Uterus (tissue), 4 donors: Measurements from ENCODE around the gene S1PR4. TPM values are rescaled to one million over a fixed set of nuclear protein-coding genes. Genes with fewer than 3 reads are reported as not detected.
"Not testable (repeated sequence)": the region's sequence is repeated elsewhere in the genome, so short reads cannot be mapped to it uniquely, and the experiment has no call there.

Experiments
- DNase-seq, 2 donors: peaks; one replicate each; pipeline ENCODE4 v3.0.0-alpha.2; 2019 to 2020
- H3K27ac ChIP-seq, 2 donors: fragments of 200-600 bp; sonication (generic); 1 replicate in 1 of 2; 2 replicates in 1 of 2; pipeline ENCODE4 v1.5.1; 2016 to 2018
- H3K27me3 ChIP-seq, 2 donors: fragments of 200-600 bp; sonication (generic); one replicate each; pipeline ENCODE4 v1.5.1; 2018 to 2019; ENCODE audit warnings: control low read depth in 1 of 2
- H3K36me3 ChIP-seq, 2 donors: fragments of 200-600 bp; sonication (generic); one replicate each; pipeline ENCODE4 v1.5.1; 2019; ENCODE audit warnings: control low read depth in 1 of 2
- H3K4me1 ChIP-seq, 2 donors: fragments of 200-600 bp; sonication (generic); one replicate each; pipeline ENCODE4 v1.5.1; 2018 to 2019; ENCODE audit warnings: control low read depth in 1 of 2
- H3K4me3 ChIP-seq, 2 donors: fragments of 200-600 bp; sonication (generic); 1 replicate in 1 of 2; 2 replicates in 1 of 2; pipeline ENCODE4 v1.5.1; 2018 to 2019; ENCODE audit warnings: mild to moderate bottlenecking in 1 of 2
- H3K9me3 ChIP-seq, 2 donors: fragments of 200-600 bp; sonication (generic); one replicate each; pipeline ENCODE4 v1.5.1; 2019; ENCODE audit warnings: control low read depth in 1 of 2
- POLR2A ChIP-seq, 2 donors: fragments of 450-650 bp; IDR thresholded peaks; one replicate each; pipeline ENCODE4 v1.6.1; 2016; ENCODE audit warnings: antibody characterized with exemption in 2 of 2, mild to moderate bottlenecking in 1 of 2, moderate library complexity in 1 of 2
- intact Hi-C: fragments of 100-400 bp; cut with DNase I; formaldehyde crosslinking; loops from one replicate; pipeline ENCODE4 v1.15.1; 2023; ENCODE audit warnings: low total_unique reads
- total RNA-seq, 4 donors: library from RNA; depleted of rRNA in 3 of 4; stranded (reverse); fragments of >200 nt in 3 of 4; gene quantifications; one replicate each; pipeline versions ENCODE4 v1.1.0 to v1.2.4, GENCODE V29; 2014 to 2023
- TF ChIP-seq, protein P1 (sequence below), 4 experiments: fragments of 200-600 bp in 2 of 4; fragments of 450-650 bp in 2 of 4; sonication (generic) in 2 of 4; IDR thresholded peaks; one replicate each; pipeline ENCODE4 v1.5.1; 2016 to 2019; ENCODE audit warnings: antibody characterized with exemption in 4 of 4, mild to moderate bottlenecking in 2 of 4, moderate library complexity in 1 of 4
- donor health status: DM: yes; HTN: yes; CAD: no.

S1PR4 gene
- total RNA-seq, 4 donors from 2014 or later: 1.3 to 2.0 TPM; not detected in 2

DNA sequence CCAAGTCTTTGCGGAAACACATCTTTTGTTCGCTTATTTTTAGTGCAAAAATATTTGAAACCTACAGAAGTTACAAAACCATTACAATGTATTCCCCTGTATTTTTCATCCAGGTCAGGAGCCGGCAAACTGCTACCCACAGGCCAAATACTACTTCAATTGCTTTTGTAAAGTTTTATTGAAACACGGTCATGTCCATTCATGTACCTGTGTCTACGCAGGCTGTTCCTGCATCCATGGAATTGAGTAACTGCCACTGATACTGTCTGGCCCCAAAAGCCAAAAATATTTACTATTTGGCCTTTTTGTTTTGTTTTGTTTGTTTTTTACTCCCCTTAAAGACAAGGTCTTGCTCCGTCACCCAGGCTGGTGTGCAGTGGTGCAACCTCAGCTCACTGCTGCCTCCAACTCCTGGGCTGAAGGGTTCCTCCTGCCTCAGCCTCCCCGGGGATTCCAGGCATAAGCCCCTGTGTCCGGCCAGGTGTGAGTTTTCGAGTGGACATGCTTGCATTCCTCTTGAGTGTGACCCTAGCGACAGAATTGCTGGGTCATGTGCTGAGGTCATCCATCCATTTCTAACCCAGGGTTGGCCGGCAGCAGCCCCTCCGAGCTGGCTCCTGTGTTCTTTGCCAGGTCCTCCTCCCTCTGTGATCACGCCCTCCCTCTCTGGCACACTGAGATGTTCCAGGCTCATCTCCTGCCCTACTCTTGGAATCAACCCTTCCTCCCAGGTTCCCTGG, 10.9 kb upstream of the S1PR4 start:
- no peak for DNase-seq
- Histone ChIP-seq H3K4me1 (no peaks in the 10 kb centered on the region), H3K27me3 (no peaks in the 10 kb centered on the region), H3K36me3 (no peaks in the 10 kb centered on the region), H3K27ac (no peak overlapping the region), H3K4me3 (no peak overlapping the region), H3K9me3 (no peaks in the 10 kb centered on the region)
- intact Hi-C loops: no loop called here
- no peak for TF ChIP-seq POLR2A (IDR thresholded peaks at IDR 0.05)
- TF ChIP-seq, protein P1, sequence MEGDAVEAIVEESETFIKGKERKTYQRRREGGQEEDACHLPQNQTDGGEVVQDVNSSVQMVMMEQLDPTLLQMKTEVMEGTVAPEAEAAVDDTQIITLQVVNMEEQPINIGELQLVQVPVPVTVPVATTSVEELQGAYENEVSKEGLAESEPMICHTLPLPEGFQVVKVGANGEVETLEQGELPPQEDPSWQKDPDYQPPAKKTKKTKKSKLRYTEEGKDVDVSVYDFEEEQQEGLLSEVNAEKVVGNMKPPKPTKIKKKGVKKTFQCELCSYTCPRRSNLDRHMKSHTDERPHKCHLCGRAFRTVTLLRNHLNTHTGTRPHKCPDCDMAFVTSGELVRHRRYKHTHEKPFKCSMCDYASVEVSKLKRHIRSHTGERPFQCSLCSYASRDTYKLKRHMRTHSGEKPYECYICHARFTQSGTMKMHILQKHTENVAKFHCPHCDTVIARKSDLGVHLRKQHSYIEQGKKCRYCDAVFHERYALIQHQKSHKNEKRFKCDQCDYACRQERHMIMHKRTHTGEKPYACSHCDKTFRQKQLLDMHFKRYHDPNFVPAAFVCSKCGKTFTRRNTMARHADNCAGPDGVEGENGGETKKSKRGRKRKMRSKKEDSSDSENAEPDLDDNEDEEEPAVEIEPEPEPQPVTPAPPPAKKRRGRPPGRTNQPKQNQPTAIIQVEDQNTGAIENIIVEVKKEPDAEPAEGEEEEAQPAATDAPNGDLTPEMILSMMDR (IDR thresholded peaks at IDR 0.05): no peak

DNA sequence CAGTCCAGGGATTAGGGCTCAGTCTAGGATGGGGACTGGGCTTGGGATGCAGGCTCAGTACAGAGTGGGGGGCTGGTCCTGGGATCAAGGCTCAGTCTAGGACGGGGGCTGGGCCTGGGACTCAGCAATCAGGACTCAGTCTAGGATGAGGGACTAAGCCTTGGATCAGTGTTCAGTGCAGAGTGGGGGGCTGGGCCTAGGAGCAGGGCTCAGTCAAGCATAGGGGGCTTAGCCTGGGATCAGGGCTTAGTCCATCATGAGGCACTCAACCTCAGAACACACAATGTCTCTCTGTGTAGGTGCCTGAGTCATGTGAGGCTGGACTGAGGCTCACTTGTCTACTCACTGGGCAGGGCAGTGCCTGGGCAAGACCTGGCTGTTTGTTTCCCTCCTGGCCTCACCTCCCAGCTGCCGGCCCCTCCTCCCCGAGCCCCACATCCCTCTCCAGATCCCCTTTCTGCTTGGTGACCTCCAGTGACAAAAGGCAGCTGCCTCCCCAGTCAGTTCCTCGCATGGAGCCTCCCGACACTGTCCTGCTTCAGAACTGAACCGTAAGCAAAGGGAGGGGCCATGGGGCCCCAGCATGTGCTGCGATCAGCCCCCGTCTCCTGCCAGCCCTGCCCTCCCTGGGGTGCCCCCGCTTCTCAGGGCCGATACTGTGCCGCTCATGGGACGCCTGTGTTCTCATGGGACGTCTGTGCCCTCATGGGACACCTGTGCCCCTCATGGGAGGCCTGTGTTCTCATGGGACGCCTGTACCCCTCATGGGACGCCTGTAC, 6.5 kb upstream of the S1PR4 start:
- no peaks in the 10 kb centered on the region for H3K9me3 ChIP-seq
- no peak for DNase-seq
- no peak for TF ChIP-seq POLR2A (IDR thresholded peaks at IDR 0.05)
- TF ChIP-seq, protein P1 (IDR thresholded peaks at IDR 0.05): no peak
- H3K27ac ChIP-seq: no peak overlapping the region
- intact Hi-C loops: no loop called here
- H3K4me1 ChIP-seq: no peaks in the 10 kb centered on the region
- no peak overlapping the region for H3K4me3 ChIP-seq
- no peaks in the 10 kb centered on the region for H3K27me3 ChIP-seq
- no peaks in the 10 kb centered on the region for H3K36me3 ChIP-seq

DNA sequence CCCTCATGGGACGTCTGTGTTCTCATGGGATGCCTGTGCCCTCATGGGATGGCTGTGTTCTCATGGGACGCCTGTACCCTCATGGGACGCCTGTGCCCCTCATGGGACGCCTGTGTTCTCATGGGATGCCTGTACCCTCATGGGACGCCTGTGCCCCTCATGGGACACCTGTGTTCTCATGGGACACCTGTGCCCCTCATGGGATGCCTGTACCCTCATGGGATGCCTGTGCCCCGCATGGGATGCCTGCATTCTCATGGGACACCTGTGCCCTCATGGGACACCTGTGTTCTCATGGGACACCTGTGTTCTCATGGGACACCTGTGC, 5.9 kb upstream of the S1PR4 start:
- H3K27ac ChIP-seq, H3K36me3 ChIP-seq, intact Hi-C loops, H3K4me3 ChIP-seq, H3K4me1 ChIP-seq, H3K27me3 ChIP-seq, DNase-seq, H3K9me3 ChIP-seq: not testable (repeated sequence)

DNA sequence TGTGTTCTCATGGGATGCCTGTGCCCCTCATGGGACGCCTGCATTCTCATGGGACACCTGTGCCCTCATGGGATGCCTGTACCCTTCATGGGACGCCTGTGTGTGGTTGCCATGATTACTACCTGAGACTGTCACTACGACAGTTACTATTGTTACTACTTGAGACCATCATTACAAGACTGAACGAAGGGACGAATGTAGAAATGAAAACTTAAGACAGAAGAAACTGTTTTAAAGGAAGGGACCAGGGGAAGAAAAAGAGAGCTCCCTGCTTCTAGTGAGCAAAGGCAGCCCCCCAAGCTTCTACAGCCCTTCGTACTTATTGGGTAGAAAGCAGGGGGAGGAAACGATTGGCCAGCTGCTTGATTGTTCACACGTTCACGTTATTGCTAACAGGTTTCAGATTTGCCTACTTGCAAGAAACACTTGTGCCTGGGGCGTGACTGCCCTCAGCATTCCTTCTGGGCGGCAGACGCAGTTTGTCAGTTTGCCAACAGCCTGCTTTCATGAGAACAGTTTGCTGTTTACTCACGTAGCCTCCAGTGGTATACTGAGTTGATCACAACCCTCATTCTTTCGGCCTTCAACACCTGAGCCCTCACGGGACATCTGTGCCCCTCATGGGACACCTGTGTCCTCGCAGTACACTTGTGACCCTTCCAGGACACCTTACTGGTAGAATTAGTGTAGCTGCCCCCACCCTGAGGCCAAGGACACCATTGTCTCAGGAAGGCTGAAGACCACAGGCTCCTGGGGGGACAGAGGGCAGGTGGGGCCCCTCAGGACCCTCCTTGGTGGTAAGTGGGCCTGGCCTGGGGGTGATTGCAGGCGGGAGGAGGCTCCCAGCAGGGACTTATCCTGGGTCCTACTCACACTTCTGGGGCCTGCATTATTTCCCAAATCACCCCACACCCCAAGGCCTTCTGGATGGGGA, 2.5 kb upstream of the S1PR4 start:
- intact Hi-C loops: no loop called here
- no peaks in the 10 kb centered on the region for H3K9me3 ChIP-seq
- TF ChIP-seq, protein P1 (IDR thresholded peaks at IDR 0.05): no peak
- TF ChIP-seq POLR2A (IDR thresholded peaks at IDR 0.05): no peak

DNA sequence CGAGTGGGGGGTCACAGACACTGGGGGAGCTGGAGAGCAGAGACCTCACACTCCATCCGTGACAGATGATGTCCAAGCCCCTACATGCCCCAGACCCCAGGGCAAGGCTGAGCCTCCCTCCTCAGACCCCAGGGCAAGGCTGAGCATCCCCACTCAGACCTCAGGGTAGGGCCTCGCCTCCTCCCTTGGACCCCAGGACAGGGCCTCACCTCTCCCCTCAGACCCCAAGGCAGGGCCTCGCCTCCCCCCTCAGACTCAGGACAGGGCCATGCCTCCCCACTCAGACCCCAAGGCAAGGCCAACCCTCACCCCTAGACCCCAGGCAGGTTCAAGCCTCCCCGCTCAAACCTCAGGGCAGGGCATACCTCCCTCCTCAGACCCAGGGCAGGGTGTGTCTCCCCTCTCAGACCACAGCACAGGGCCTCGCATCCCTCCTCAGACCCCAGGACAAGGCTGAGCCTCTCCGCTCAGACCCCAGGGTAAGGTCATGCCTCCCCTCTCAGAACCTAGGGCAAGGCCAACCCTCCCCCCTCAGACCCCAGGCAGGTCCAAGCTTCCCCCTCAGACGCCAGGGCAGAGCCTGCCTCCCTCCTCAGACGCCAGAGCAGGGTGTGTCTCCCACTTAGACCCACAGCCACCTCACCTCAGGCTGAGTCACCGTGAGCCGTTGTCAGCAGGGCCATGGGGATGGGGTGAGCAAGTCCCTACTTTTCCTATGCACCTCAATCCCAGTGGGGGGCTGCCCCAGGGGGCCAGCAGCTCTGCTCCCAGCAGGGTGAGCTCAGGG, 1.7 kb upstream of the S1PR4 start:
- no peaks in the 10 kb centered on the region for H3K36me3 ChIP-seq
- H3K4me1 ChIP-seq: no peaks in the 10 kb centered on the region
- no peak overlapping the region for H3K27ac ChIP-seq
- intact Hi-C loops: no loop called here
- no peaks in the 10 kb centered on the region for H3K9me3 ChIP-seq
- no peak overlapping the region for H3K4me3 ChIP-seq
- H3K27me3 ChIP-seq: no peaks in the 10 kb centered on the region
- DNase-seq: no peak
- TF ChIP-seq POLR2A (IDR thresholded peaks at IDR 0.05): no peak
- TF ChIP-seq, protein P1 (IDR thresholded peaks at IDR 0.05): no peak

More for the DNA sequence above, 2.5 kb upstream of the S1PR4 start:
- no peaks in the 10 kb centered on the region for H3K36me3 ChIP-seq
- H3K27me3 ChIP-seq: no peaks in the 10 kb centered on the region
- no peak for DNase-seq
- no peaks in the 10 kb centered on the region for H3K4me1 ChIP-seq
- no peak overlapping the region for H3K4me3 ChIP-seq
- no peak overlapping the region for H3K27ac ChIP-seq
